Stimulated activated CD8-positive, alpha-beta memory T cell treated with anti-CD3 and anti-CD28 coated beads, Interleukin-15, amount 100 ng/mL, for 24 hours (primary cell): ENCODE data around the gene ZMIZ1.

ENCODE experiments used
- DNase-seq: peaks from one replicate; pipeline ENCODE4 v3.0.0-alpha.2; 2020; ENCODE audit warnings: low read depth

Gene ZMIZ1

GRCh38 chr10:79308016-79308415, 239.2 kb downstream of the ZMIZ1 start:
- no peak for DNase-seq

DNA sequence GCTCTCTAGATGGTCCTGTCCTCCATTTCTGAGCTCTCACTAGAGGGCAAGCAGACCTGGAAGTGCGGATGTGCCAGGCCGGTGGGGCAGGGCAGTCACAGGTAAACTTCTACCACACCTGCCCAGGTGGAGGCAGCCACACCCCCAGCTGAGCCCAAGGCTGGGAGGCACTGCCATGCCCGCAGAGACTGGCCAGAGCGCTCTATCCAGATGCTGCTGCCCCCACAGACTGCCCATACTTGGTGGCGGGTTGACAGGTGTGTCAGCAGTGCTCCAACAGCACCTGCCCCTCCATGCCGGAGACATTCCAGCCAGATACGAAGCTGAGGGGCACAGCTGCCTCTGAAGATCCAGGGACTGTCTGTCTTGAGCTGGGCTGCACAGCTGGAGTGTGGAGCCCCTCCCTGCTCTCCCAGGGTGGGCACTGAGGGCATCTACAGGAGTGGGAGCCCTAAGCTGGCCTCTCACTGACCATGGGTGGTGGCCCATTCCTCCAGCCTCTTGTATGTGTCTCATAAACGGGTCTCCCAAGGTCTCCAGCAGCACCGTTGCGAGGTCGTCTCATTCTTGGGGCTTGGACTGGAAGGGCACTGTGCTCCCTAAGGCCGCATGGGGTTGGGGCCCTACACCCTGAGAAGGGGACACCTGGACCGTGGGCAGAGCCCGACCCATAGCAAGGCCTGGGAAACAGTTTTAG, 240.4 kb downstream of the ZMIZ1 start:
- DNase-seq = no peak

DNA sequence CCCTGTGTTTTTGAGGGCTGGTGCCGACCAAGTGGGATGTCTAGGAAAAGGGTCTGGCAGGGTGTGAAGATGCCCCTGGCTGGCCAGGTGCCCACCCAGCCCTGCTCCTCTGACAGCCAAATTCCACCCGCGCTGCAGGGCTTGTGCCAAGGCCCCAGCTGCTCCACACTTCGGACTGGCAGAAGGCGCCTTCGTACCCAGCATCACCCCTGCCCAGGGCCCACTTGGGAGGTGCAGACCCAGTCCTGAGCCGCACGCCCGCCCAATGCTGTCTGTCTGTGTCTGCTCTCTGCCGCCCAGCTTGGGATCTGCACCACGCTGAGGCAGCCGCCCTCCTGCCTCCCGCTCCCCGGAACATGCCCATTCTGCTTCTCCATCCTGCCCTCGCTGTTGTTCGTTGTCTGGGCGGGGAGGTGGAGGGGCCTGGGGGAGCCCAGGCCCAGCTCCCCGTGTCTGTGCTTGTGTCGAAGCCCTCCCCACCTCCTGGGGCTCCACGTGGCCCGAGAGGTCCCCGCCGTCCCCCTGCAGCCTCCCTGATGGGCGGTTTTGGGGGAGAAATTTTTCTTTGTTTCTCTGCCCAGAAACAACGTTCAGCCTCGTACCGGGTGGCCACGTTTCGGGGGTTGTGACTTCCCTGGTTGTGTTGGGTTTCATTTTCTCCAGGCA, 241.6 kb downstream of the ZMIZ1 start:
- DNase-seq = no peak

DNA sequence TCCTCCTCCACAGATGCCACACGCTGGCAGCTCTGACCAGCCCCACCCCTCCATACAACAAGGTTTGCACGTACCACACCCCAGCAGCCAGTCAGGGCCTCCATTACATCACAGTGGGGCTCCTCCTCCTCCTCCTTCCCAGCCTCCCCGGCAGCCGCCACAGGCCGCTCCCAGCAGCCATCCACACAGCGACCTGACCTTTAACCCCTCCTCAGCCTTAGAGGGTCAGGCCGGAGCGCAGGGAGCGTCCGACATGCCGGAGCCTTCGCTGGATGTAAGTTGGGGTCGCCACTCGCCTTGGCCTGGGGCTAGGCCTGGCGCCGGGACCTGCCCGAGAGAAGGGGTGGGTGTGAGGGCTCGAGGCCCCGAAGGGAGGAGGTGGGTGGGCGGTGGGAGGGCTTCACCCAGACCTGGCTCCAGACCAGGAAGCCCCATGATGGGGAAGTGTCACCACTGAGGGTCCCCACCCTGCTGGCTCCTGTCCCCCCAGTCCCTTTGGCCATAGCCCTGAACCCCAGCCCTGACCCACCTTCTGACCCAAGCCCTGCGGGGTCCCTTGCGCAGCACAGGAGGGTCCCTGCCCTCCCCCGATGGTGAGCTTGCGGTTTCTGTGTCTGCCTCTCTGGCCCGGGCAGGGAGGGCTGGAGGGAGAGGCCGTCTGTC, 242.3 kb downstream of the ZMIZ1 start:
- no peak for DNase-seq

GRCh38 chr10:79311581-79312407, 243.0 kb downstream of the ZMIZ1 start:
- DNase-seq = no peak

DNA sequence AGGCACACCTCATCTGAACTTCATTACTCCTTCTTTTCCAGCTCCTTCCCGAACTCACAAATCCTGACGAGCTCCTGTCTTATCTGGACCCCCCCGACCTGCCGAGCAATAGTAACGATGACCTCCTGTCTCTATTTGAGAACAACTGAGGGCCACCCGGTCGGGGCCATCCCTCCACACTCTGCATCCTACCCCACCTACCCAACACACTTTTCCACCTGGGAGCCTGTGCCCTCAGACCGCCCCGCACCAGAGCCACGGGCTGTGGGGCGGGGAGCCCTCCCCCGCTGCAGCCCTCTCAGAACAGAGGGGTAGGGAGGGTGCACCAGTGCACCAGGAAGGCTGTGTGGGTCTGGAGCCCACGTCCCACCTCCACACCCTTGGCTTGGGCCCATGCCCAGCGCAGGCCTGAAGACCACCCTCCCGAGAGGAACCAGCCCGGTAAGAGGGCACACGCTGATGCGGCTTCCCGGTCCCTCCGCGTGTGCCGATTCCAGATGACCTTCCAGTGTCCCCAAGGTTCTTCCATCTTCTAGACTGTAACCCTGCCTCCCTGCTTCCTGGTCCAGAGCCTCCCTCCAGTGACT, 243.9 kb downstream of the ZMIZ1 start:
- DNase-seq = no peak

DNA sequence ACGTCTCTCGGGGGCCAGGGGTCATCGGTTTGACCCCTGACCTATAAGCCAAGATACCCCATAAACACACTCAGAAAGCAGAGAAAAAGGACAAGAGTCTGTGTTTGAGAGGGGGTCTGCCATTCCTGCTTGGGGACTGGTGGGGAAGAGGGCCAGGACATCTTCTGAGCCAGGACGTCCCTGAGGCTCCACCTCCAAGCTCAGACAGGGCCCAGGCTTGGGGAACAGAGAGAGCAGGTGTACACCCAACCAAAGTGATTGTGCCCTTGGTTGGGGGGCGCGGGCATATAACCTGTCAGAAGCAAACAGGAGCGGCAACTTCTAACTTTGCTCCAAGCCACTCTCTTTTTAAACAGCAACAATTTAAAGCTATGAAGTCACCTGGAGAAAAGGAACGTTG, 244.6 kb downstream of the ZMIZ1 start:
- DNase-seq = no peak

DNA sequence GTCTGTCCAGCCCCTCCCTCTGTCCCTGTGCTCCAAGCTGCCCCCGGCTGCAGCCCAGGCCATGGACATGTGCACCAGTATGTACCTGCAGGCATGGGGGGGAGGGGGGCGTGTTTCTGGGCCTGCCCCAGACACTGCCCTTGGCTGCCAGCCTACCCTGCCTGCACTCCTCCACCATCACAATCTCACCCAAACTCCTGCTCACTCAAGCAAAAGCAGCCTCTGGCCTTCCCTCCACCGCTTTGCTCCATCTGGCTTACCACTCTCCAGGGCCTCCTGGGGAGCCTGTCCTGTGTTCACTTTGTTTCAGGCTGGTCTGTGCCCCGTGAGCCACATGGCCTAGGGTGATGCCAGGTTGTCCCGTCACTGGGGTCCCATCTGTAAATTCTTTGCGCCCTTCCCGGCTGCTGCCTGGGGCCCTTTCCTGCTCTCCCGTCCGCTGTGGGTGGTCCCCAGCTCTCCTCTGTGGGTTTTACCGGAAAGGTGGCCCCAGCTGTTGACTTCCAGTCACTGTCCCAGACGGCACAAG, 245.2 kb downstream of the ZMIZ1 start:
- no peak for DNase-seq

DNA sequence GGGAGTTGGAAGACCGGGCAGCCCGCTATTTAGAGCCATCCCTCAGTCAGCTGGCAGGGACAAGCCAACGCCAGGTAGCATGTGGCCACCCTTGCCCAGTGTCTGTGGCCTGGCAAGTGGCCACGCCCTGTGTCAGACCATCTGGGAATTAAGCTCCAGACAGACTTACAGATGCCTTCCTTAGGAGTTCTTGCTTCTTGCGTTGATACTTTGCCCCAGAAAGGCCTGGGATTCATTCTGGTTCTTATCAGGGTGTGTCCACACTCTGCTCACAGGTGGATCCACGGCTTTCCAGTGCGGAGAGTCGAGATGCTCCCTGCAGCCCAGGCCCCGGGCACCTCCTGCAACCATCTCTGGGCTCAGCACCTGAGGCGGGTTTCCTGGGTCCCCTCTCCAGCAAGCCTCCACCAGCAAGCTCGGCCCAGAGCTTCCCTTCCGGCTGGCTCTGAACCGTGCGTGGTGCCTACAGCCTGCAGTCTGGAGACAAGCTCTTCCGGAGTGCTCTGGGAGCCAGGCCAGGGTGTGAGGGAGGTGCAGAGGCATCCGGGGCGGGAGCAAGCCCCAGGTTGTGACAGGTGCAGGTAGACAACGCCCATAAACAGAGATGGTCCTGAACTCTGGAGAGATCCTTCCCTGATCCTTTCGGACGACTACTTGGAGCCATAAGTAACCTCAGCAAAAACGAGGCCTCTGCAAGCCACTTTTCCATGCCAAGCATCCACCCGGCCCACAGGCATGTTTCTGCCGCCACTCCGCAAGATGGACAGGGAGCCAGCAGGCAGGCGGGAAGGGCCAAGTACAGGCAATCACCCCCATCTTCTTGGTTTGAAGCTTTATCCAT, 246.2 kb downstream of the ZMIZ1 start:
- no peak for DNase-seq

GRCh38 chr10:79315602-79315920, 246.8 kb downstream of the ZMIZ1 start:
- no peak for DNase-seq

- no peak for DNase-seq
These were observed 248.1 kb downstream of the ZMIZ1 start for GRCh38 chr10:79316671-79317431.

DNA sequence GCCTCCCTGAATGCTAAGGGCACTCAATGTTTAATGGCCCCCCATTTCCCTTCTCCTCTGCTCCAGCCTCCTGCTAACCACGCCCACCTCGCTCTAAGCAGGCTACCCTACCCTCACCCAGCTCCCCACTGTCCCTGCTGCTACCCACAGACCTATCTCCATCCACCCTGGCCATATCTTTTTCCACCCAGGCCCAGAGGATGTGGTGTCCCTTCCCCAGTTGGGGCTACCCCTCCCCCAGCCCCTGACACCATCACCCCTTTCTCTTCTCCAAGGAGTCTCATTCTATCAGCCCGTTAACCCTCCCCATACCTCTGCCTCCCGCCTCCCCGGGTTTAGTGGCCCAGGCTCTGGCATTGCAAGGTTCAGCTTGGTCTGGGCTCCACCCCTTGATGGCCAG, 249.6 kb downstream of the ZMIZ1 start:
- DNase-seq = no peak

GRCh38 chr10:79319115-79319771, 250.5 kb downstream of the ZMIZ1 start:
- DNase-seq = no peak

GRCh38 chr10:79320316-79320715, 251.6 kb downstream of the ZMIZ1 start:
- no peak for DNase-seq

DNA sequence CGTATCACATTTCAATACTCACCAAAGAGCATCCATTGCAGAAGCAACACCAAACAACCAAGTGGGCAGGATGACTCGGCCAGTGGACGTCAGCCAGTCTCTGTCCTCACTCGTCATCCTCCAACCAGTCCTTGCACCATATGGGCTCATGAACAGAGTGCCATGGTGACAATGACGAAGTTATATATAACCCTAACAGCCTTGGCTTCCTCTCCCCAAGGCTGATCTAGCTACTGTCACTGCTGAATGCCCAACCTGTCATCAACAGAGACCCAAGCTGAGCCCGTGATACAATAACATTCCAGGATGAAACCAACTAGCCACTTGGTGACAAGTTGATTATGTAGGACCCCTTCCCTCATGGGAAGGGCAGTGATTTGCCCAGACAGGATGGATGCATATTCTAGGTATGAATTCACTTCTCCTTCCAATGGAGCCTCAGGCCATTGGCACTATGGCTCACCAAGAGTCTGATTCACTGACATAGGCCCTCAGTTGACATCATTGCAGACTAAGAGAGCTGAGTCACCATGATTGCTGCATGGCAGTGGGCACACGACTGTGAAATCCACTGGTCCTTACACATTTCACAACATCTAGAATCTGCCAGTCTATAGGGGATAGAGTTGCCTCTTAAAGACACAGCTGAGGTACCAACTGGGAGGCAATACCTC, 252.2 kb downstream of the ZMIZ1 start:
- DNase-seq = no peak

GRCh38 chr10:79321494-79321882, 252.7 kb downstream of the ZMIZ1 start:
- DNase-seq = no peak

DNA sequence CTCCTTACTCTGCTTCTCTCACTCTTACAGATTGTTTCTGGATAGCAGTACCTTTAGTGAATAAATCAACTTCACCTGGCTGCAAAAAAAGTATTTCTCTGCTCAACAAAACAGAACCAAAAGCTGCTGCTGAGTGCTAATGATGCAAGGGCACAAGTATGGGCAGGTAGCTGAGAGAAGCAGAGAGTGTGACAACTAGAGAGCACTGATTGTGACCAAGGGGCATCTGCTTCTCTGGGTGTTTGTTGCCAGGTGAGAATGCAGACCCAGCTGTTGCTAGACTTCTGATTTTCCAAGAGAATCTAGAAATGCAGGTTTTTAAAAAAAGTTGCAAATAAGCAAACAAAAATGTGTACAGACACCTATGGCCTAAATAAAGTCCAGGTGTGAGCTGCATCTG, 253.2 kb downstream of the ZMIZ1 start:
- DNase-seq = no peak

GRCh38 chr10:79322616-79323543, 254.1 kb downstream of the ZMIZ1 start:
- peak; percentile 19 for DNase-seq
